Tibial nerve (tissue), 4 donors: ENCODE data around the gene PPP2R5D. TPM values are rescaled to one million over a fixed set of nuclear protein-coding genes. Genes with fewer than 3 reads are reported as not detected.

ENCODE experiments used
- DNase-seq, 2 donors: peaks; one replicate each; pipeline ENCODE4 v3.0.0-alpha.2; 2019; ENCODE audit warnings: low spot score in 2 of 2
- H3K27ac ChIP-seq, 4 donors: fragments of 200-600 bp; sonication (generic) in 3 of 4; one replicate each; pipeline ENCODE4 v1.5.1; 2017 to 2019; ENCODE audit warnings: mild to moderate bottlenecking in 1 of 4
- H3K27me3 ChIP-seq, 2 donors: fragments of 200-600 bp; sonication (generic) in 1 of 2; one replicate each; pipeline versions ENCODE4 v1.5.1 to v1.6.0; 2017 to 2019
- H3K36me3 ChIP-seq, 3 donors: fragments of 200-600 bp; sonication (generic); one replicate each; pipeline ENCODE4 v1.5.1; 2018 to 2019
- H3K4me1 ChIP-seq, 4 donors: fragments of 200-600 bp; sonication (generic) in 3 of 4; one replicate each; pipeline ENCODE4 v1.5.1; 2017 to 2019
- H3K4me3 ChIP-seq, 4 donors: fragments of 200-600 bp; sonication (generic) in 3 of 4; one replicate each; pipeline ENCODE4 v1.5.1; 2017 to 2019; ENCODE audit warnings: mild to moderate bottlenecking in 1 of 4, moderate library complexity in 1 of 4
- H3K9me3 ChIP-seq, 4 donors: fragments of 200-600 bp; sonication (generic) in 3 of 4; one replicate each; pipeline ENCODE4 v1.5.1; 2017 to 2019
- CTCF ChIP-seq, 5 experiments: fragments of 200-600 bp in 3 of 5; fragments of 450-650 bp in 2 of 5; sonication (generic) in 3 of 5; IDR thresholded peaks; one replicate each; pipeline ENCODE4 v1.5.1; 2016 to 2019; ENCODE audit warnings: antibody characterized with exemption in 5 of 5, mild to moderate bottlenecking in 3 of 5, moderate library complexity in 2 of 5
- EP300 ChIP-seq, 2 donors: sonication (generic); formaldehyde crosslinking; IDR thresholded peaks; one replicate each; pipeline ENCODE4 v1.6.1; 2017; ENCODE audit warnings: antibody characterized with exemption in 2 of 2, mild to moderate bottlenecking in 1 of 2
- POLR2A ChIP-seq, 2 donors: fragments of 450-650 bp; IDR thresholded peaks; one replicate each; pipeline ENCODE4 v1.6.1; 2017; ENCODE audit warnings: antibody characterized with exemption in 2 of 2, mild to moderate bottlenecking in 2 of 2, moderate library complexity in 2 of 2
- WGBS, 2 donors: methylation state at CpG; one replicate each; pipeline ENCODE4 v1.1.5; 2018; 5-methylcytosine and 5-hydroxymethylcytosine counted together
- total RNA-seq, 4 donors: library from RNA; depleted of rRNA; stranded (reverse); fragments of >200 nt; gene quantifications; one replicate each; pipeline ENCODE4 v1.1.0, GENCODE V29; 2016

The PPP2R5D gene
- total RNA-seq, 4 donors from 2014 or later: 25.8 to 54.6 (median 48.3) TPM

DNA sequence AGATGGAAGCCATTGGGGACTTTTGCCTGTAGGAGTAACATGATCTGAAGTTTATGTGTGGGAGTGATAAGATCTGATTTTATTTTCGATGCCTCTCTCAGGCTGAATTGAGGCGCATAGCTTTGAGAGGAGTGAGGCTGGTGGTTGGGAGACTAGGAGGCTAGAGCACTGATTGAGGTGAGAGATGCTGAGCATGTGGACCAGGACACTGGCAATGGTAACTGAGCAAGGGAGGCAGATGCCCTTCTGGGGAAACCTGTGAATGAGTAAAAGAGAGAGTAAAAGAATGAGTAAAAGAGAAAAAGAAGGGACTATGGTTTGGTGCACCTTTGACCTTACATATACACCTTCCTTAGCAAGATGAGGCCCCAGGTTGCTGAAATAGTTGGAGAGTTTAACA, 40.1 kb downstream of the PPP2R5D start:
- DNase-seq: no peak
- no peaks in the 10 kb centered on the region for H3K9me3 ChIP-seq
- H3K27ac ChIP-seq: no peak overlapping the region
- 91 to 97% methylated on average over 2 of the region's 2 CpGs for WGBS, 2 donors
- H3K4me3 ChIP-seq: no peak overlapping the region
- TF ChIP-seq POLR2A (IDR thresholded peaks at IDR 0.05): no peak
- no peak for TF ChIP-seq EP300 (IDR thresholded peaks at IDR 0.05)
- TF ChIP-seq CTCF (IDR thresholded peaks at IDR 0.05): no peak
- no peaks in the 10 kb centered on the region for H3K27me3 ChIP-seq
- H3K36me3 ChIP-seq: peaks cover 9 to 63% (median 34%) of the 10 kb centered on the region in 3 donors
- H3K4me1 ChIP-seq: peaks cover 0 to 38% (median 14%) of the 10 kb centered on the region in 4 donors

GRCh38 chr6:43026365-43026764, 42.0 kb downstream of the PPP2R5D start:
- DNase-seq: no peak
- no peak for TF ChIP-seq POLR2A (IDR thresholded peaks at IDR 0.05)
- no peak for TF ChIP-seq EP300 (IDR thresholded peaks at IDR 0.05)
- TF ChIP-seq CTCF (IDR thresholded peaks at IDR 0.05): no peak
- WGBS, 2 donors: 88 to 95% methylated on average over 5 of the region's 5 CpGs
- H3K27ac ChIP-seq: no peak overlapping the region
- H3K27me3 ChIP-seq: no peaks in the 10 kb centered on the region
- H3K36me3 ChIP-seq: peaks cover 9 to 67% (median 35%) of the 10 kb centered on the region in 3 donors
- peaks cover 0 to 25% (median 7%) of the 10 kb centered on the region in 4 donors for H3K4me1 ChIP-seq
- no peaks in the 10 kb centered on the region for H3K9me3 ChIP-seq
- no peak overlapping the region for H3K4me3 ChIP-seq

GRCh38 chr6:43029120-43029519, 44.8 kb downstream of the PPP2R5D start:
- H3K36me3 ChIP-seq: peaks cover 9 to 95% (median 35%) of the 10 kb centered on the region in 3 donors

DNA sequence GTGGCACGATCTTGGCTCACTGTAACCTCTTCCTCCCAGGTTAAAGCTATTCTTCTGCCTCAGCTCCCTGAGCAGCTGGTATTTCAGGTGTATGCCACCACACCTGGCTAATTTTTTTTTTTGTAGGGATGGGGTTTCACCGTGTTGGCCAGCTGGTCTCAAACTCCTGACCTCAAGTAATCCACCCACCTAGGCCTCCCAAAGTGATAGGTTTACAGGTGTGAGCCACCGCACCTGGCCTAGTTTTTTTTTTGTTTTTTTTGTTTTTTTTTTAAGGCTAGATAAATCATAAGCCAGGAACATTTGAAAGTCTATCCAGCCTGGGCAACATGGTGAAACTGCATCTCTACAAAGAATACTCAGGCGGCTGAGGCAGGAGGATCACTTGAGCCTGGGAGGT, 48.0 kb downstream of the PPP2R5D start:
- H3K4me3 ChIP-seq: no peak overlapping the region
- TF ChIP-seq POLR2A (IDR thresholded peaks at IDR 0.05): no peak
- no peak for TF ChIP-seq EP300 (IDR thresholded peaks at IDR 0.05)
- no peak for TF ChIP-seq CTCF (IDR thresholded peaks at IDR 0.05)
- H3K27me3 ChIP-seq: no peaks in the 10 kb centered on the region
- no peak for DNase-seq
- H3K27ac ChIP-seq: no peak overlapping the region
- 88 to 93% methylated on average over 4 of the region's 4 CpGs for WGBS, 2 donors
- H3K36me3 ChIP-seq: peaks cover 3 to 100% (median 21%) of the 10 kb centered on the region in 3 donors
- H3K4me1 ChIP-seq: no peaks in the 10 kb centered on the region
- H3K9me3 ChIP-seq: no peaks in the 10 kb centered on the region

More at GRCh38 chr6:43029120-43029519, 44.8 kb downstream of the PPP2R5D start:
- TF ChIP-seq CTCF (IDR thresholded peaks at IDR 0.05) (no peak), EP300 (IDR thresholded peaks at IDR 0.05) (no peak), POLR2A (IDR thresholded peaks at IDR 0.05) (no peak)
- no peak for DNase-seq
- Histone ChIP-seq H3K4me1 (peaks cover 0 to 3% (median 0%) of the 10 kb centered on the region in 4 donors), H3K9me3 (no peaks in the 10 kb centered on the region), H3K27ac (no peak overlapping the region), H3K27me3 (no peaks in the 10 kb centered on the region), H3K4me3 (no peak overlapping the region)
- WGBS, 2 donors: 87 to 89% methylated on average over 9 of the region's 9 CpGs

GRCh38 chr6:43033496-43034189, 49.3 kb downstream of the PPP2R5D start:
- Histone ChIP-seq H3K9me3 (no peaks in the 10 kb centered on the region), H3K27me3 (no peaks in the 10 kb centered on the region), H3K27ac (no peak overlapping the region), H3K4me3 (no peak overlapping the region), H3K4me1 (no peaks in the 10 kb centered on the region), H3K36me3 (peaks cover 0 to 100% (median 25%) of the 10 kb centered on the region in 3 donors)
- TF ChIP-seq CTCF (IDR thresholded peaks at IDR 0.05) (no peak), EP300 (IDR thresholded peaks at IDR 0.05) (no peak), POLR2A (IDR thresholded peaks at IDR 0.05) (no peak)
- 85% methylated on average over 2 of the region's 2 CpGs for WGBS, 2 donors
- no peak for DNase-seq
